K562 (cell line): Measurements from ENCODE around the gene HMGN1. TPM values are rescaled to one million over a fixed set of nuclear protein-coding genes. Genes with fewer than 3 reads are reported as not detected.

ENCODE experiments used
- BRD4 ChIP-seq: fragments of 200-600 bp; sonication (generic); IDR thresholded peaks from 2 replicates; pipeline ENCODE4 v1.6.1; 2017; ENCODE audit warnings: inconsistent platforms
- CBX5 ChIP-seq: IDR thresholded peaks from 2 replicates; pipeline ENCODE4 v1.6.1; 2014; ENCODE audit warnings: low read depth, borderline replicate concordance
- FOXJ2 ChIP-seq: fragments of 200-800 bp; sonication (Bioruptor generic); IDR thresholded peaks from 2 replicates; pipeline ENCODE4 v1.6.1; 2016; ENCODE audit warnings: missing genetic modification characterization, missing compliant biosample characterization
- HDAC2 ChIP-seq: fragments of 450-650 bp; IDR thresholded peaks from 2 replicates; pipeline ENCODE4 v1.6.1; 2016; ENCODE audit warnings: mild to moderate bottlenecking
- HDGF ChIP-seq: fragments of 450-650 bp; IDR thresholded peaks from 2 replicates; pipeline ENCODE4 v1.6.1; 2016
- HMGN3 ChIP-seq: IDR thresholded peaks from 2 replicates; pipeline ENCODE4 v1.6.1; 2011; ENCODE audit warnings: borderline replicate concordance, low read depth, mild to moderate bottlenecking, mixed read lengths, low read length; ENCODE audit not compliant: insufficient read length; ENCODE audit errors: extremely low read depth
- MITF ChIP-seq: IDR thresholded peaks from 2 replicates; pipeline ENCODE4 v1.6.1; 2014; ENCODE audit warnings: antibody characterized with exemption
- NFATC3 ChIP-seq: fragments of 450-650 bp; IDR thresholded peaks from 2 replicates; pipeline ENCODE4 v1.6.1; 2017; ENCODE audit warnings: mild to moderate bottlenecking
- NR3C1 ChIP-seq: sonication (generic); formaldehyde crosslinking; IDR thresholded peaks from 2 replicates; pipeline ENCODE4 v1.8.1; 2022; ENCODE audit warnings: missing genetic modification reagents
- RHOXF2B ChIP-seq: fragments of 250-450 bp; sonication (Bioruptor Pico); conservative IDR thresholded peaks from 2 replicates; pipeline ENCODE4 v1.5.1; 2021
- TCFL5 ChIP-seq: fragments of 250-450 bp; sonication (Bioruptor Pico); conservative IDR thresholded peaks from 2 replicates; pipeline ENCODE4 v1.6.1; 2021; ENCODE audit warnings: mild to moderate bottlenecking, moderate library complexity, matching md5 sums
- XRCC5 ChIP-seq: fragments of 200-400 bp; formaldehyde crosslinking; IDR thresholded peaks from 2 replicates; pipeline ENCODE4 v1.6.1; 2017; ENCODE audit warnings: low read depth, mild to moderate bottlenecking, low read length
- ZNF232 ChIP-seq: sonication (generic); formaldehyde crosslinking; IDR thresholded peaks from 2 replicates; pipeline ENCODE4 v1.8.0; 2022; ENCODE audit warnings: mild to moderate bottlenecking, missing genetic modification reagents
- ZNF274 ChIP-seq: IDR thresholded peaks from 2 replicates; pipeline ENCODE4 v1.6.1; 2011; ENCODE audit warnings: low read depth, mild to moderate bottlenecking, low read length, moderate library complexity, borderline replicate concordance
- ZNF407 ChIP-seq: fragments of 450-650 bp; IDR thresholded peaks from 2 replicates; pipeline ENCODE4 v1.6.1; 2016; ENCODE audit warnings: low read depth
- polyA plus RNA-seq, 8 experiments: library from polyadenylated mRNA; depleted of rRNA in 4 of 8; stranded (reverse) in 5 of 8; unstranded in 3 of 8; fragments of >200 nt; fragmentation: Nextera tagmentation in 2 of 8; fragmentation: Illumina TruSeq in 1 of 8; extraction: Ambion mirVana in 2 of 8; extraction: Trizol in 1 of 8; gene quantifications; 2 replicates each; pipeline versions ENCODE4 v1.2.1 to v1.2.3, GENCODE V29; 2011 to 2014; ENCODE audit warnings: inconsistent platforms in 1 of 8, missing spikeins in 1 of 8
- total RNA-seq, 7 experiments: library from RNA; depleted of rRNA in 6 of 7; stranded (reverse); fragments of >200 nt in 6 of 7; fragmentation: Illumina TruSeq in 2 of 7; extraction: Trizol in 2 of 7; gene quantifications; 2 replicates each; pipeline versions ENCODE4 v1.2.1 to v1.2.3, GENCODE V29; 2011 to 2021; ENCODE audit warnings: low replicate concordance in 1 of 7

The HMGN1 gene
- total and polyA plus RNA-seq, 9 of the 15 experiments (the other 6 are each of a cell fraction or from before 2014, with no cell fraction given): 124 to 626 (median 498) TPM

GRCh38 chr21:39379986-39380891, 31.4 kb upstream of the HMGN1 start (continued):
- TF ChIP-seq ZNF407: peak; percentile 89
- TF ChIP-seq NFATC3: no peak
- TF ChIP-seq BRD4: peak; percentile 67; the same call in 1 of the 2 replicates
- no peak for TF ChIP-seq TCFL5 (CRISPR knock-in tag)
- TF ChIP-seq XRCC5: no peak
- peak; percentile 75 for TF ChIP-seq HDAC2
- TF ChIP-seq HDGF: no peak
- TF ChIP-seq NR3C1 (CRISPR knock-in tag): no peak
- peak; percentile 99 for TF ChIP-seq FOXJ2 (tag)
- TF ChIP-seq ZNF274: no peak
- no peak for TF ChIP-seq RHOXF2B
- peak; percentile 90 for TF ChIP-seq HMGN3
- no peak for TF ChIP-seq MITF
- TF ChIP-seq CBX5: no peak
- TF ChIP-seq ZNF232 (CRISPR knock-in tag): no peak
